Astrocyte (in vitro differentiated cells and primary cell): ENCODE data around the gene TROAP. TPM values are rescaled to one million over a fixed set of nuclear protein-coding genes. Genes with fewer than 3 reads are reported as not detected.

Experiments
- DNase-seq: peaks from one replicate; pipeline ENCODE4 v3.0.0-alpha.2; 2010; ENCODE audit warnings: low read depth
- FAIRE-seq: peaks from 2 replicates; lab custom pipeline; 2011; peaks lifted over from hg19 to GRCh38; lab: Jason Lieb, UNC
- H2AFZ ChIP-seq: 2 replicates; pipeline ENCODE4 v1.6.0; 2012; ENCODE audit warnings: low read depth, low read length, inconsistent platforms
- H3K27ac ChIP-seq: 2 replicates; pipeline ENCODE4 v1.5.1; 2011; ENCODE audit warnings: low read depth, low read length, inconsistent platforms
- H3K27me3 ChIP-seq: 2 replicates; pipeline ENCODE4 v1.6.0; 2011; ENCODE audit warnings: low read length, inconsistent platforms; ENCODE audit not compliant: insufficient read depth
- H3K36me3 ChIP-seq: 2 replicates; pipeline ENCODE4 v1.5.1; 2011; ENCODE audit warnings: low read length, inconsistent platforms; ENCODE audit not compliant: insufficient read depth
- H3K4me1 ChIP-seq: 2 replicates; pipeline ENCODE4 v1.5.1; 2011; ENCODE audit warnings: low read length, inconsistent platforms; ENCODE audit not compliant: insufficient read depth
- H3K4me2 ChIP-seq: 2 replicates; pipeline ENCODE4 v1.6.0; 2012; ENCODE audit warnings: low read length, inconsistent platforms
- H3K4me3 ChIP-seq: 2 replicates; pipeline ENCODE4 v1.5.1; 2011; ENCODE audit warnings: low read depth, mild to moderate bottlenecking, low read length, inconsistent platforms; ENCODE audit not compliant: insufficient read depth
- H3K79me2 ChIP-seq: 2 replicates; pipeline ENCODE4 v1.6.0; 2012; ENCODE audit warnings: mild to moderate bottlenecking, low read length, inconsistent platforms; ENCODE audit not compliant: insufficient read depth
- H3K9ac ChIP-seq: 2 replicates; pipeline ENCODE4 v1.6.0; 2012; ENCODE audit warnings: mild to moderate bottlenecking, low read length, inconsistent platforms
- H3K9me3 ChIP-seq: 2 replicates; pipeline ENCODE4 v1.5.1; 2012; ENCODE audit warnings: low read depth, mild to moderate bottlenecking, low read length, inconsistent platforms; ENCODE audit not compliant: insufficient read depth
- H4K20me1 ChIP-seq: 2 replicates; pipeline ENCODE4 v1.6.0; 2012; ENCODE audit warnings: low read length, inconsistent platforms; ENCODE audit not compliant: insufficient read depth
- H3K27ac Mint-ChIP-seq: one replicate; pipeline ENCODE4 v1.8.0; 2021; ENCODE audit warnings: mild to moderate bottlenecking, mixed read lengths; ENCODE audit not compliant: unreplicated experiment
- H3K27me3 Mint-ChIP-seq: one replicate; pipeline ENCODE4 v1.8.0; 2021; ENCODE audit warnings: low read depth, mixed read lengths; ENCODE audit not compliant: unreplicated experiment
- H3K36me3 Mint-ChIP-seq: one replicate; pipeline ENCODE4 v1.8.0; 2021; ENCODE audit warnings: low read depth, mixed read lengths; ENCODE audit not compliant: unreplicated experiment
- H3K4me1 Mint-ChIP-seq: one replicate; pipeline ENCODE4 v1.8.0; 2021; ENCODE audit warnings: low read depth, mixed read lengths; ENCODE audit not compliant: unreplicated experiment
- H3K4me3 Mint-ChIP-seq: one replicate; pipeline ENCODE4 v1.8.0; 2021; ENCODE audit warnings: mild to moderate bottlenecking, moderate library complexity, mixed read lengths; ENCODE audit not compliant: unreplicated experiment
- H3K9me3 Mint-ChIP-seq: one replicate; pipeline ENCODE4 v1.8.0; 2021; ENCODE audit warnings: mild to moderate bottlenecking, mixed read lengths; ENCODE audit not compliant: unreplicated experiment
- EZH2 ChIP-seq: IDR thresholded peaks from 2 replicates; pipeline ENCODE4 v1.6.1; 2012; ENCODE audit warnings: mild to moderate bottlenecking, low read length, inconsistent platforms; ENCODE audit not compliant: insufficient read depth
- total RNA-seq: library from RNA; stranded (reverse); gene quantifications from 2 replicates; pipeline ENCODE4 v1.2.1, GENCODE V29; 2021
- TF ChIP-seq, protein P1 (sequence below): IDR thresholded peaks from 2 replicates; pipeline ENCODE4 v1.5.1; 2011; ENCODE audit warnings: low read depth, mild to moderate bottlenecking, inconsistent platforms, low read length, moderate library complexity; ENCODE audit not compliant: insufficient read depth

TROAP gene
- total RNA-seq, 1 donor from 2014 or later, result 2.7 TPM

DNA sequence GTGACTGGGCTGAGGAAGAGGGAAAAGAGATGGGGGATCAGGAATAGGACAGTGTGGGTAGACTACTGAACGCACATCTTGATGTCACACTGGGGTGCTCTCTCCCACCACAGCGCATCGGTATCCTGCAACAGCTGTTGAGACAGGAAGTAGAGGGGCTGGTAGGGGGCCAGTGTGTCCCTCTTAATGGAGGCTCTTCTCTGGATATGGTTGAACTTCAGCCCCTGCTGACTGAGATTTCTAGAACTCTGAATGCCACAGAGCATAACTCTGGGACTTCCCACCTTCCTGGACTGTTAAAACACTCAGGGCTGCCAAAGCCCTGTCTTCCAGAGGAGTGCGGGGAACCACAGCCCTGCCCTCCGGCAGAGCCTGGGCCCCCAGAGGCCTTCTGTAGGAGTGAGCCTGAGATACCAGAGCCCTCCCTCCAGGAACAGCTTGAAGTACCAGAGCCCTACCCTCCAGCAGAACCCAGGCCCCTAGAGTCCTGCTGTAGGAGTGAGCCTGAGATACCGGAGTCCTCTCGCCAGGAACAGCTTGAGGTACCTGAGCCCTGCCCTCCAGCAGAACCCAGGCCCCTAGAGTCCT lies 7.1 kb downstream of the TROAP start:
- DNase-seq (no peak), FAIRE-seq (no peak)
- no peak overlapping the region for H3K4me3 Mint-ChIP-seq
- Histone ChIP-seq H3K27me3 (peaks cover 23% of the 10 kb centered on the region), H3K9ac (no peak overlapping the region), H3K4me1 (peaks cover 3% of the 10 kb centered on the region), H2AFZ (no peak overlapping the region), H3K9me3 (no peaks in the 10 kb centered on the region), H3K79me2 (no peaks in the 10 kb centered on the region), H3K36me3 (peaks cover 4% of the 10 kb centered on the region), H3K27ac (no peak overlapping the region), H4K20me1 (peaks cover 8% of the 10 kb centered on the region), H3K4me2 (no peak overlapping the region), H3K4me3 (no peak overlapping the region)
- H3K9me3 Mint-ChIP-seq, result peaks cover 1% of the 10 kb centered on the region
- no peak overlapping the region for H3K27ac Mint-ChIP-seq
- TF ChIP-seq EZH2, result no peak
- TF ChIP-seq, protein P1, sequence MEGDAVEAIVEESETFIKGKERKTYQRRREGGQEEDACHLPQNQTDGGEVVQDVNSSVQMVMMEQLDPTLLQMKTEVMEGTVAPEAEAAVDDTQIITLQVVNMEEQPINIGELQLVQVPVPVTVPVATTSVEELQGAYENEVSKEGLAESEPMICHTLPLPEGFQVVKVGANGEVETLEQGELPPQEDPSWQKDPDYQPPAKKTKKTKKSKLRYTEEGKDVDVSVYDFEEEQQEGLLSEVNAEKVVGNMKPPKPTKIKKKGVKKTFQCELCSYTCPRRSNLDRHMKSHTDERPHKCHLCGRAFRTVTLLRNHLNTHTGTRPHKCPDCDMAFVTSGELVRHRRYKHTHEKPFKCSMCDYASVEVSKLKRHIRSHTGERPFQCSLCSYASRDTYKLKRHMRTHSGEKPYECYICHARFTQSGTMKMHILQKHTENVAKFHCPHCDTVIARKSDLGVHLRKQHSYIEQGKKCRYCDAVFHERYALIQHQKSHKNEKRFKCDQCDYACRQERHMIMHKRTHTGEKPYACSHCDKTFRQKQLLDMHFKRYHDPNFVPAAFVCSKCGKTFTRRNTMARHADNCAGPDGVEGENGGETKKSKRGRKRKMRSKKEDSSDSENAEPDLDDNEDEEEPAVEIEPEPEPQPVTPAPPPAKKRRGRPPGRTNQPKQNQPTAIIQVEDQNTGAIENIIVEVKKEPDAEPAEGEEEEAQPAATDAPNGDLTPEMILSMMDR, result no peak
- no peaks in the 10 kb centered on the region for H3K4me1 Mint-ChIP-seq
- no peaks in the 10 kb centered on the region for H3K36me3 Mint-ChIP-seq
- H3K27me3 Mint-ChIP-seq, result peaks cover 44% of the 10 kb centered on the region

DNA sequence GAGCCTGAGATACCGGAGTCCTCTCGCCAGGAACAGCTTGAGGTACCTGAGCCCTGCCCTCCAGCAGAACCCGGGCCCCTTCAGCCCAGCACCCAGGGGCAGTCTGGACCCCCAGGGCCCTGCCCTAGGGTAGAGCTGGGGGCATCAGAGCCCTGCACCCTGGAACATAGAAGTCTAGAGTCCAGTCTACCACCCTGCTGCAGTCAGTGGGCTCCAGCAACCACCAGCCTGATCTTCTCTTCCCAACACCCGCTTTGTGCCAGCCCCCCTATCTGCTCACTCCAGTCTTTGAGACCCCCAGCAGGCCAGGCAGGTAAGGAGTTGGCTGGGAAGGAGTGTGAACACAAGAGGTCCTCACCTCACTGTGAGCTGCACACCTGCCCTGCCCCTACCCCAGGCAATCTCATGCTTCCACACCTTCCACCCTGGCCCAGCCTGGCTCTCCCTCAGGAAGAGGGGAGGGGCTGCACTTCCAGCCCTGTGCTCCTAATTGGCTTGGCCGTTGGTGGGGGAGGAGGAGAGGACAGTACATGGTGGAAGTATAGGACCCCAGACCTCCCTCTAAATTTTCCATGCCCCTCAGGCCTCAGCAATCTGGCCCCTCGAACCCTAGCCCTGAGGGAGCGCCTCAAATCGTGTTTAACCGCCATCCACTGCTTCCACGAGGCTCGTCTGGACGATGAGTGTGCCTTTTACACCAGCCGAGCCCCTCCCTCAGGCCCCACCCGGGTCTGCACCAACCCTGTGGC lies 7.8 kb downstream of the TROAP start:
- H3K27ac Mint-ChIP-seq, result no peak overlapping the region

More for the DNA sequence above, 7.8 kb downstream of the TROAP start:
- FAIRE-seq (no peak), DNase-seq (no peak)
- no peaks in the 10 kb centered on the region for H3K79me2 ChIP-seq
- peaks cover 7% of the 10 kb centered on the region for H3K9me3 Mint-ChIP-seq
- no peak overlapping the region for H3K9ac ChIP-seq
- peaks cover 8% of the 10 kb centered on the region for H4K20me1 ChIP-seq
- peaks cover 1% of the 10 kb centered on the region for H3K9me3 ChIP-seq
- no peak overlapping the region for H3K4me2 ChIP-seq
- peaks cover 51% of the 10 kb centered on the region for H3K27me3 Mint-ChIP-seq
- no peak overlapping the region for H2AFZ ChIP-seq
- H3K27me3 ChIP-seq, result peaks cover 29% of the 10 kb centered on the region
- H3K27ac ChIP-seq, result no peak overlapping the region
- H3K4me3 ChIP-seq, result no peak overlapping the region
- peaks cover 3% of the 10 kb centered on the region for H3K4me1 ChIP-seq
- H3K36me3 Mint-ChIP-seq, result peaks cover 5% of the 10 kb centered on the region
- TF ChIP-seq, protein P1, result no peak
- TF ChIP-seq EZH2, result no peak
- no peaks in the 10 kb centered on the region for H3K4me1 Mint-ChIP-seq
- peaks cover 4% of the 10 kb centered on the region for H3K36me3 ChIP-seq
- H3K4me3 Mint-ChIP-seq, result no peak overlapping the region
